GM19193 (cell line): Measurements from ENCODE around the gene CLMP.

Source experiments
- POLR2A ChIP-seq: IDR thresholded peaks from 4 replicates; pipeline ENCODE4 v1.6.1; 2011; ENCODE audit not compliant: insufficient read depth, insufficient read length; ENCODE audit errors: extremely low read depth

The CLMP gene

GRCh38 chr11:123195188-123196059 lies at the start of gene CLMP:
Gene CLMP (minus strand): TSS chr11:123195248. CDS start chr11:123194940, 308 bp downstream.
- no peak for TF ChIP-seq POLR2A

- no peak for TF ChIP-seq POLR2A
Observed at GRCh38 chr11:123241874-123242543, 47.0 kb upstream of the CLMP start.

- no peak for TF ChIP-seq POLR2A
Observed at GRCh38 chr11:123241294-123241693, 46.2 kb upstream of the CLMP start.

GRCh38 chr11:123239191-123240150 lies 44.4 kb upstream of the CLMP start:
- TF ChIP-seq POLR2A: no peak

- TF ChIP-seq POLR2A: no peak
Observed at GRCh38 chr11:123238297-123238696, 43.2 kb upstream of the CLMP start.

GRCh38 chr11:123236879-123237278 lies 41.8 kb upstream of the CLMP start:
- TF ChIP-seq POLR2A: no peak

GRCh38 chr11:123235656-123236261 lies 40.7 kb upstream of the CLMP start:
- no peak for TF ChIP-seq POLR2A

- no peak for TF ChIP-seq POLR2A
Observed at GRCh38 chr11:123235117-123235655, 40.1 kb upstream of the CLMP start.

GRCh38 chr11:123233975-123234334 lies 38.9 kb upstream of the CLMP start:
- no peak for TF ChIP-seq POLR2A

GRCh38 chr11:123233280-123233974 lies 38.4 kb upstream of the CLMP start:
- TF ChIP-seq POLR2A: no peak

- TF ChIP-seq POLR2A: no peak
Observed at GRCh38 chr11:123231777-123232176, 36.7 kb upstream of the CLMP start.

- TF ChIP-seq POLR2A: no peak
Observed at GRCh38 chr11:123231256-123231655, 36.2 kb upstream of the CLMP start.

GRCh38 chr11:123230346-123230745 lies 35.3 kb upstream of the CLMP start:
- no peak for TF ChIP-seq POLR2A
